Spleen (tissue), 11 donors: Measurements from ENCODE around the gene MMP14. TPM values are rescaled to one million over a fixed set of nuclear protein-coding genes. Genes with fewer than 3 reads are reported as not detected.
"Not testable (repeated sequence)": the region's sequence is repeated elsewhere in the genome, so short reads cannot be mapped to it uniquely, and the experiment has no call there.

Experiments
- DNase-seq: peaks from one replicate; pipeline ENCODE4 v3.0.0-alpha.2; 2020
- H3K27ac ChIP-seq, 8 donors: fragments of 200-600 bp; sonication (generic) in 7 of 8; 1 replicate in 4 of 8; 2 replicates in 4 of 8; pipeline versions ENCODE4 v1.5.0 to v1.8.0; 2016 to 2021; ENCODE audit warnings: inconsistent platforms in 4 of 8, mild to moderate bottlenecking in 4 of 8, moderate library complexity in 1 of 8
- H3K27me3 ChIP-seq, 7 donors: fragments of 200-600 bp; sonication (generic) in 6 of 7; replicated peaks in 1 of 7; 1 replicate in 4 of 7; 2 replicates in 3 of 7; pipeline versions ENCODE4 v1.5.0 to v1.8.0; 2016 to 2021; ENCODE audit warnings: inconsistent platforms in 3 of 7, mild to moderate bottlenecking in 1 of 7
- H3K36me3 ChIP-seq, 6 donors: fragments of 200-600 bp; sonication (generic) in 5 of 6; 1 replicate in 4 of 6; 2 replicates in 2 of 6; pipeline versions ENCODE4 v1.5.0 to v1.8.0; 2016 to 2021; ENCODE audit warnings: inconsistent platforms in 2 of 6
- H3K4me1 ChIP-seq, 6 donors: fragments of 200-600 bp; sonication (generic) in 5 of 6; 1 replicate in 3 of 6; 2 replicates in 3 of 6; pipeline versions ENCODE4 v1.5.0 to v1.8.0; 2016 to 2021; ENCODE audit warnings: inconsistent platforms in 3 of 6
- H3K4me3 ChIP-seq, 8 donors: fragments of 200-600 bp; sonication (generic) in 7 of 8; 1 replicate in 4 of 8; 2 replicates in 4 of 8; pipeline versions ENCODE4 v1.5.0 to v1.8.0; 2016 to 2021; ENCODE audit warnings: inconsistent platforms in 4 of 8, mild to moderate bottlenecking in 4 of 8, moderate library complexity in 2 of 8
- H3K9me3 ChIP-seq, 8 donors: fragments of 200-600 bp; sonication (generic) in 7 of 8; 1 replicate in 4 of 8; 2 replicates in 4 of 8; pipeline versions ENCODE4 v1.5.0 to v1.8.0; 2016 to 2021; ENCODE audit warnings: inconsistent platforms in 4 of 8
- CTCF ChIP-seq, 11 experiments: fragments of 200-600 bp in 7 of 11; fragments of 450-650 bp in 4 of 11; sonication (generic) in 4 of 11; IDR thresholded peaks in 8 of 11; conservative IDR thresholded peaks in 3 of 11; 1 replicate in 7 of 11; 2 replicates in 4 of 11; pipeline versions ENCODE4 v1.4.0 to v1.8.0; 2016 to 2021; ENCODE audit warnings: antibody characterized with exemption in 11 of 11, inconsistent platforms in 4 of 11, mild to moderate bottlenecking in 1 of 11
- POLR2A ChIP-seq, 3 donors: fragments of 450-650 bp; IDR thresholded peaks; one replicate each; pipeline ENCODE4 v1.5.1; 2017; ENCODE audit warnings: antibody characterized with exemption in 3 of 3, mild to moderate bottlenecking in 1 of 3
- POLR2AphosphoS5 ChIP-seq, 3 donors: sonication (generic); formaldehyde crosslinking; IDR thresholded peaks; one replicate each; pipeline ENCODE4 v1.5.1; 2017; ENCODE audit warnings: antibody characterized with exemption in 3 of 3
- WGBS, 5 donors: extraction: QIAGEN DNeasy Blood & Tissue Kit in 3 of 5; methylation state at CpG; one replicate each; pipeline versions ENCODE4 v1.1.5 to v1.1.7; 2013 to 2018; 5-methylcytosine and 5-hydroxymethylcytosine counted together
- intact Hi-C: fragments of 100-400 bp; cut with DNase I; formaldehyde crosslinking; loops from one replicate; pipeline ENCODE4 v1.15.0; 2023; ENCODE audit warnings: low total_unique reads
- polyA plus RNA-seq, 3 donors: library from polyadenylated mRNA; stranded (reverse); fragments of 200-250 nt; gene quantifications; one replicate each; pipeline ENCODE4 v1.2.1, GENCODE V29; 2013
- total RNA-seq, 7 donors: library from RNA; depleted of rRNA in 3 of 7; stranded (reverse); fragments of >200 nt in 3 of 7; fragmentation: NEBNext Ultra II Directional in 4 of 7; extraction: Animal tissue kit (Norgen Biotek cat#: 25700) in 4 of 7; gene quantifications; one replicate each; pipeline versions ENCODE4 v1.1.0 to v1.2.1, GENCODE V29; 2016 to 2021
- donor health status: healthy with polysubstance abuse.
- donor health status: DM: no; HTN: no; CAD: no; lungs with moderate emphysema.
- donor health status: DM: no; HTN: no; CAD: no.
- donor health status: Bipolar disorder and iron deficiency.
- donor health status: healthy.
- donor health status: DM: no; HTN: no; CAD: no.
- donor health status: DM: yes; HTN: yes; CAD: no.

The MMP14 gene
- total and polyA plus RNA-seq, 10 donors, result 6.6 to 126 (median 60.9) TPM

GRCh38 chr14:22822016-22822570, 14.3 kb upstream of the MMP14 start:
- no peak for TF ChIP-seq CTCF (IDR thresholded peaks at IDR 0.05 in 8 of 11, conservative IDR thresholded peaks at IDR 0.05 in 3 of 11)
- TF ChIP-seq POLR2A (IDR thresholded peaks at IDR 0.05), result no peak
- TF ChIP-seq POLR2AphosphoS5 (IDR thresholded peaks at IDR 0.05), result no peak
- intact Hi-C loops, result loop anchor here (2.0 kb wide), 1 partner anchor 31 kb away; no protein-coding TSS in a partner anchor
- 56 to 70% (median 62%) methylated on average over 22 to 32 of the region's 32 CpGs for WGBS, 5 donors
- Histone ChIP-seq H3K27ac (peak overlapping the region; percentile 65 to 89 (median 81)), H3K36me3 (no peaks in the 10 kb centered on the region), H3K4me3 (peak overlapping the region in 7 of 8 donors; percentile 32 to 71 (median 44)), H3K27me3 (peaks cover 0 to 8% (median 0%) of the 10 kb centered on the region in 7 donors), H3K4me1 (peaks cover 25 to 80% (median 63%) of the 10 kb centered on the region in 6 donors), H3K9me3 (no peaks in the 10 kb centered on the region)
- DNase-seq, result peak; percentile 82

- Histone ChIP-seq H3K4me1 (peaks cover 25 to 75% (median 60%) of the 10 kb centered on the region in 6 donors), H3K4me3 (peak overlapping the region; percentile 32 to 71 (median 44)), H3K27ac (peak overlapping the region; percentile 65 to 89 (median 81)), H3K27me3 (peaks cover 0 to 8% (median 0%) of the 10 kb centered on the region in 7 donors), H3K36me3 (no peaks in the 10 kb centered on the region), H3K9me3 (no peaks in the 10 kb centered on the region)
- DNase-seq, result peak; percentile 93
- no peak for TF ChIP-seq POLR2A (IDR thresholded peaks at IDR 0.05)
- peak in 1 of 3 donors; percentile 52 for TF ChIP-seq POLR2AphosphoS5 (IDR thresholded peaks at IDR 0.05)
- TF ChIP-seq CTCF (IDR thresholded peaks at IDR 0.05 in 8 of 11, conservative IDR thresholded peaks at IDR 0.05 in 3 of 11), result peak; percentile 70 to 94 (median 85)
- intact Hi-C loops, result loop anchor here (2.0 kb wide), 1 partner anchor 30 kb away; no protein-coding TSS in a partner anchor
- WGBS, 5 donors, result 0 to 2% (median 1%) methylated on average over 18 to 34 of the region's 34 CpGs
Measured at GRCh38 chr14:22822571-22823098, 13.8 kb upstream of the MMP14 start.

- intact Hi-C loops, result no loop called here
- H3K4me1 ChIP-seq, result peaks cover 17 to 59% (median 45%) of the 10 kb centered on the region in 6 donors
- peak overlapping the region in 1 of 8 donors; percentile 17 for H3K4me3 ChIP-seq
- no peaks in the 10 kb centered on the region for H3K36me3 ChIP-seq
- no peaks in the 10 kb centered on the region for H3K9me3 ChIP-seq
- peak overlapping the region in 6 of 8 donors; percentile 29 to 85 (median 62) for H3K27ac ChIP-seq
- 14 to 30% (median 20%) methylated on average over 8 of the region's 8 CpGs for WGBS, 5 donors
- TF ChIP-seq CTCF (IDR thresholded peaks at IDR 0.05 in 8 of 11, conservative IDR thresholded peaks at IDR 0.05 in 3 of 11), result no peak
- TF ChIP-seq POLR2A (IDR thresholded peaks at IDR 0.05), result no peak
- TF ChIP-seq POLR2AphosphoS5 (IDR thresholded peaks at IDR 0.05), result peak in 2 of 3 donors; percentile 8 to 24
- H3K27me3 ChIP-seq, result peaks cover 0 to 8% (median 0%) of the 10 kb centered on the region in 7 donors
- DNase-seq, result peak; percentile 72
Measured at GRCh38 chr14:22824711-22825359, 11.6 kb upstream of the MMP14 start.

- H3K9me3 ChIP-seq, intact Hi-C loops, H3K27me3 ChIP-seq: not testable (repeated sequence)
- H3K4me3 ChIP-seq, result peak overlapping the region; percentile 68 to 92 (median 82)
- peak overlapping the region; percentile 67 to 94 (median 88) for H3K27ac ChIP-seq
- H3K4me1 ChIP-seq, result peaks cover 6 to 51% (median 34%) of the 10 kb centered on the region in 6 donors
- H3K36me3 ChIP-seq, result peaks cover 0 to 30% (median 16%) of the 10 kb centered on the region in 6 donors
- peak; percentile 62 for DNase-seq
- 83 to 86% (median 84%) methylated on average over 12 of the region's 12 CpGs for WGBS, 5 donors
Measured at GRCh38 chr14:22829076-22829660, 7.2 kb upstream of the MMP14 start.
